KMS-11 (cell line): Measurements from ENCODE around the gene TRMT10B.

Source experiments
- H2AFZ ChIP-seq: fragments of 200-600 bp; sonication (generic); 2 replicates; pipeline ENCODE4 v1.6.1; 2016; ENCODE audit warnings: antibody characterized with exemption, mixed run types, low read depth
- H3K27ac ChIP-seq: fragments of 200-600 bp; sonication (generic); 2 replicates; pipeline ENCODE4 v1.6.1; 2016; ENCODE audit warnings: mild to moderate bottlenecking, mixed run types
- H3K27me3 ChIP-seq: fragments of 200-600 bp; sonication (generic); 2 replicates; pipeline ENCODE4 v1.6.1; 2017; ENCODE audit warnings: mild to moderate bottlenecking, low read depth, mixed run types, moderate library complexity; ENCODE audit not compliant: insufficient read depth
- H3K36me3 ChIP-seq: fragments of 200-600 bp; sonication (generic); 2 replicates; pipeline ENCODE4 v1.6.1; 2017; ENCODE audit warnings: mild to moderate bottlenecking, mixed run types; ENCODE audit not compliant: insufficient read depth
- H3K4me1 ChIP-seq: fragments of 200-600 bp; sonication (generic); 2 replicates; pipeline ENCODE4 v1.6.1; 2016; ENCODE audit warnings: mild to moderate bottlenecking, low read depth, mixed run types; ENCODE audit not compliant: poor library complexity, severe bottlenecking
- H3K4me2 ChIP-seq: fragments of 200-600 bp; sonication (generic); 2 replicates; pipeline ENCODE4 v1.7.0; 2016; ENCODE audit warnings: mild to moderate bottlenecking, mixed run types
- H3K4me3 ChIP-seq: fragments of 200-600 bp; sonication (generic); IDR thresholded peaks from 2 replicates; pipeline ENCODE4 v1.6.1; 2017; ENCODE audit warnings: low read depth, low read length, mixed read lengths; ENCODE audit not compliant: insufficient read depth
- H3K79me2 ChIP-seq: fragments of 200-600 bp; sonication (generic); 2 replicates; pipeline ENCODE4 v1.6.1; 2016; ENCODE audit warnings: low read depth, mixed run types; ENCODE audit not compliant: insufficient read depth
- H3K9ac ChIP-seq: fragments of 200-600 bp; sonication (generic); 2 replicates; pipeline ENCODE4 v1.6.1; 2016; ENCODE audit warnings: mild to moderate bottlenecking, mixed run types
- H4K20me1 ChIP-seq: fragments of 200-600 bp; sonication (generic); 2 replicates; pipeline ENCODE4 v1.6.1; 2016; ENCODE audit warnings: mild to moderate bottlenecking, mixed run types; ENCODE audit not compliant: insufficient read depth
- CTCF ChIP-seq: fragments of 200-600 bp; sonication (generic); conservative IDR thresholded peaks from 2 replicates; pipeline ENCODE4 v1.6.1; 2017; ENCODE audit warnings: low read depth, mild to moderate bottlenecking, antibody characterized with exemption, low read length, moderate library complexity, mixed read lengths

TRMT10B gene

GRCh38 chr9:37710046-37710445 lies 43.6 kb upstream of the TRMT10B start:
- Histone ChIP-seq H2AFZ (no peak overlapping the region), H3K4me2 (no peak overlapping the region), H3K9ac (no peak overlapping the region), H3K36me3 (no peaks in the 10 kb centered on the region), H3K4me3 (no peak overlapping the region), H3K27ac (no peak overlapping the region), H4K20me1 (no peaks in the 10 kb centered on the region), H3K27me3 (no peaks in the 10 kb centered on the region), H3K4me1 (no peaks in the 10 kb centered on the region), H3K79me2 (no peaks in the 10 kb centered on the region)
- TF ChIP-seq CTCF: no peak

GRCh38 chr9:37715260-37715659 lies 38.3 kb upstream of the TRMT10B start:
- Histone ChIP-seq H3K4me3 (no peak overlapping the region), H3K36me3 (no peaks in the 10 kb centered on the region)

GRCh38 chr9:37715991-37716505 lies 37.6 kb upstream of the TRMT10B start:
- H2AFZ ChIP-seq: no peak overlapping the region
- no peaks in the 10 kb centered on the region for H3K27me3 ChIP-seq
- TF ChIP-seq CTCF: no peak

More at GRCh38 chr9:37715260-37715659, 38.3 kb upstream of the TRMT10B start:
- no peaks in the 10 kb centered on the region for H3K79me2 ChIP-seq
- H4K20me1 ChIP-seq: no peaks in the 10 kb centered on the region
- no peak overlapping the region for H2AFZ ChIP-seq
- no peak overlapping the region for H3K27ac ChIP-seq
- H3K27me3 ChIP-seq: no peaks in the 10 kb centered on the region
- no peak for TF ChIP-seq CTCF
- H3K4me2 ChIP-seq: no peak overlapping the region
- no peak overlapping the region for H3K9ac ChIP-seq
- H3K4me1 ChIP-seq: no peaks in the 10 kb centered on the region

GRCh38 chr9:37719526-37719925 lies 34.1 kb upstream of the TRMT10B start:
- no peaks in the 10 kb centered on the region for H3K27me3 ChIP-seq
- no peaks in the 10 kb centered on the region for H3K79me2 ChIP-seq
- H3K36me3 ChIP-seq: no peaks in the 10 kb centered on the region
- no peak for TF ChIP-seq CTCF
- H2AFZ ChIP-seq: no peak overlapping the region
- H3K9ac ChIP-seq: no peak overlapping the region
- no peaks in the 10 kb centered on the region for H3K4me1 ChIP-seq
- H4K20me1 ChIP-seq: no peaks in the 10 kb centered on the region
- no peak overlapping the region for H3K4me2 ChIP-seq
- H3K27ac ChIP-seq: no peak overlapping the region
- no peak overlapping the region for H3K4me3 ChIP-seq

More at GRCh38 chr9:37715991-37716505, 37.6 kb upstream of the TRMT10B start:
- Histone ChIP-seq H4K20me1 (no peaks in the 10 kb centered on the region), H3K4me2 (no peak overlapping the region), H3K79me2 (no peaks in the 10 kb centered on the region), H3K36me3 (no peaks in the 10 kb centered on the region), H3K27ac (no peak overlapping the region), H3K4me3 (no peak overlapping the region), H3K4me1 (no peaks in the 10 kb centered on the region), H3K9ac (no peak overlapping the region)

GRCh38 chr9:37727013-37727412 lies 26.6 kb upstream of the TRMT10B start:
- H3K4me1 ChIP-seq: no peaks in the 10 kb centered on the region
- H3K4me3 ChIP-seq: no peak overlapping the region
- no peak overlapping the region for H2AFZ ChIP-seq
- no peak overlapping the region for H3K9ac ChIP-seq
- H3K79me2 ChIP-seq: no peaks in the 10 kb centered on the region
- H3K27me3 ChIP-seq: no peaks in the 10 kb centered on the region
- H4K20me1 ChIP-seq: no peaks in the 10 kb centered on the region
- H3K36me3 ChIP-seq: no peaks in the 10 kb centered on the region
- no peak overlapping the region for H3K4me2 ChIP-seq
- no peak overlapping the region for H3K27ac ChIP-seq
- TF ChIP-seq CTCF: no peak
